Ramos (cell line): ENCODE data around the gene SMARCA1.

ENCODE experiments used
- in situ Hi-C: fragments of 300-500 bp; cut with MboI; formaldehyde crosslinking; loops from one replicate; pipeline ENCODE4 v1.14.3; 2022; ENCODE audit warnings: low sequenced_read_pairs; ENCODE audit not compliant: unreplicated experiment

SMARCA1 gene

DNA sequence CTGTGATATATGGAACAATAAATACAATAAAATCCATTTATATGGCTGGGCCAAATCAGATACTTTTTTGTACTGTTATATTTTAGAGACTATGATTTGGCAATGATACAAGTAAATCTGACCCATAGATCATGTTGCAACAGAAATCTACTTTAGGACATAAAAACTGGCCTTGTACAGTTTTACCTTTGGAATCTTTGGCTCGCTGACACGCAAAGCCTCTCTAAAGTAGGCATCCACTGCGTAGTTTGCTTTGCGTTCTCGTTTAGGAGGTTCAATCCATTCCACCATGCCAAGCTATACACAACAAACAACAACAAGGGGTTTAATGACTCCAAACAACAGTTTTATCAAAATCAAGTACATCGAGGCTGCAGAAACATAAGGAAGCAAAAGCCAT lies 42.4 kb downstream of the SMARCA1 start:
- in situ Hi-C loops, result no loop called here

DNA sequence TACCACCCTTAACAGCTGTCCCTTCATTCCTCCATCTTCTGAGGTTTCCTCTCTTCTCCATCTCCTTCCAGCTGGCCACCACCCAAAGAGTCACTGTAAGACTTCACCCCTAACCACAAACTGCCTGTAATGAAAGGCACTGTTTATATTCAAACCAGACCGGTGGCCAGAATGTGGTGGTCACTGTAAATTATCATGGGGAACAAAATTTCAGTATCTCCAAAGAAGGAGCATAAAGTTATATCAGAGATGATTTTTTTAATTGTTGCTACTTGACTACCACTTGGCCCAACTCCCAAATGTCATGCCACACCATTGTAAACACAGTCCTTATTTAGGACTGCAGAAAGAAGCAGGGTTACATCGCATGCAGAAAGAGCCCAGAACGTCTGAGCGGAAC lies 44.8 kb downstream of the SMARCA1 start:
- in situ Hi-C loops, result no loop called here

DNA sequence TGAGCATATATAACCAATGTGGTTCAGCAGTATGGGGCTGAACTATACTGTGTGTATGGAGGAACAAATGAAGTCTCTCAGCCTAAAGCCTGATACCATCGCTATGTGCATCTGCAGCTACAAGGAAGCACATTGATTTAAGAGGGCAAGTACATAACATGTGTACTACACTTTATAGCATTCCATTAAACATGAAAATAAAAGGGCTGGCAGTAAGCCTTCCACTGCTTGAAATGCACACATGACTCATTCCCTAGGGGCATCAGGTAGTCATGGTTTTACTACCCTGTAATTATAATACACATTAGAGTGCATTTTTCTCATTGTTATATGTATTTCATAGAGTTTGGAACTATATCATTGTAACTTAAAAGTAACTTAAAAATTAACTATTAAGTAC lies 51.2 kb downstream of the SMARCA1 start:
- in situ Hi-C loops, result no loop called here

- in situ Hi-C loops, result no loop called here
These were observed 60.6 kb downstream of the SMARCA1 start for GRCh38 chrX:129462707-129463106.

- in situ Hi-C loops, result no loop called here
These were observed 61.4 kb downstream of the SMARCA1 start for GRCh38 chrX:129461801-129462456.

- in situ Hi-C loops, result no loop called here
These were observed 70.8 kb downstream of the SMARCA1 start for GRCh38 chrX:129452523-129452922.

- in situ Hi-C loops, result no loop called here
These were observed 73.2 kb downstream of the SMARCA1 start for GRCh38 chrX:129450123-129450522.

- in situ Hi-C loops, result no loop called here
These were observed 74.1 kb downstream of the SMARCA1 start for GRCh38 chrX:129449148-129449547.

DNA sequence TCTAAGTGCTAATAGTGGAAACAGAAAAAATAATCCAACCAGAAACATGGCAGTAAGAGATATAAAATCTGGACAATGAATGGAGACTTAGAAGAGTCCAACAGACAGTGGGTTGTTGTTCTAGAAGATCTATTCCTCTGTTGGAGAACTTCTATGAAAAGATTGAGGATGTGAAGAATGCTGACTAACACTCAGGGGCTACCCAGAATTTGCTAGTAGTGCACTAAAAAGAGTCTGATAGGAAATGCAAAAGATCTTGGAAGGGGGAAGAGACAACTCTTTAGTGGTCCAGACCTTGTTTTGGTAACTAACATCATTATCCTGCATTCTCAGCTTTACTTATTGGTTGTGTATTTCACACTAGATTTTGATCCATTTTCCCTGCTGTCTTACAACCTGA lies 77.9 kb downstream of the SMARCA1 start:
- in situ Hi-C loops, result no loop called here

DNA sequence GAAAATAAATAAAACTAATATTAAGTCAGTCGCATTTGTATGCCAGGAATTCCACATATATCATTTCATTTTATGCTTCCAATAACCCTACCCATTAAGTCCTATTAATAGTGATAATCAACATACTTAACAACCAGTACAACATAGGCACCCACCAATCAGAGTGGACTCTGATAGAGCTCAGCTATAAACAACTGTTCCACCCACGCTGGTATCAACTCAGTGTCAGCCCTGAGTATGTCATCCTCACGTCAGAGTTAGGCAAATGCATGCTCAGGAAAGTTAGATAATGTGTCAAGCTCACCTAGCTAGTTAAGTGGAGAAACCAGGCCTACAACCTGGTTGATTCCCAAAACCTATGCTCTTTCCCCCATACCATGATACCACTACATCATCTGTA lies 89.3 kb downstream of the SMARCA1 start:
- in situ Hi-C loops, result no loop called here

DNA sequence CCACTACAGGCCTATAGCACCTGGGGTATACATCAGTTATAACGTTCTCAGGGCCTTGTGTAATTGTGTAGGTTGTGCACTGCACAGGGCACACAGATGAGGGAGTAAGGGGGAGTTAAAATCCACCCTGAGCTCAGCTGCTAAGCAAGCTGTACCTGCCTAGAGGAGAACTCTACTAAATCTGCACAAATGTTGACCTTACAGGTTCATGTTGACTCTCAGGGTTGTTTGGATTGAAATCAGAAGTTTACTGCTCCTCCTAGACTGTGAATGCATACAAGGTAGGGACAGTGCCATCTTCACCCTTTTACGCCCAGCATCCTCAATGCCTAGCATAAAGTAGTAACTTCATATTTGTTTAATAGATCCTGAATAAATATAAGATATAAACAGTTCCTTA lies 89.8 kb downstream of the SMARCA1 start:
- in situ Hi-C loops, result no loop called here

DNA sequence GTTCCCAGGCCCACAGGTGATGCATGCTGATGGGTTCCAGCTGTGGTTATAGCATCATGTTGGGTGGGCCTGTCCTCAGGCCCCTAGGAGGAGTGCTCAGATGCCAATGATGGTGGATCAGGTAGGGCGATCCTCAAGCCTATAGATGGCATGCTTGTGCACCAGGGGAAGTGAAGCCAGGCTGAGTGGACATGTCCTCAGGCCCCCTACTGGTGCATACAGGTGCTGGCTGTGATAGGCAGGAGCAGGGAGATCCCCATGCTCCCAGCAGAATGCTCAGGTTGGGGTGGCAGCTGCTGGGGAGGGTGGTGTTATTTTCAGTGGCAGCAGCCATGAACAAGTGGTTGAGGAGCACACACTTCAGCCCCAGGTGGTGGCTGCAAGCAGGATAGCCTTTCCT lies 96.0 kb downstream of the SMARCA1 start:
- in situ Hi-C loops, result no loop called here

DNA sequence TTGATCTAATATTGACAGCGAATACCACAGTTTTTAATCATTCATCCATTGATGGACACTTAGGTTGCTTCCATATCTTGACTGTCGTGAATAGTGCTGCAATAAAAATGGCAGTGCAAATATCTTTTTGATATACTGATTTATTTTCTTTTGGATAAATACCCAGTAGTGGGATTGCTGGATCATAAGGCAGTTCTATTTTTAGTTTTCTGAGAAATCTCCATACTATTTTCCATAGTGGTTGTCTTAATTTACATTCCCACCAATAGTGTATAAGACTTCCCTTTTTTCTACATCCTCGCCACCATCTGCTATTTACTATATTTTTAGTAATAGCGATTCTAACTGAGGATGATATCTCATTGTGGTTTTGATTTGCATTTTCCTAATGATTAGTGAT lies 100.1 kb downstream of the SMARCA1 start:
- in situ Hi-C loops, result no loop called here

DNA sequence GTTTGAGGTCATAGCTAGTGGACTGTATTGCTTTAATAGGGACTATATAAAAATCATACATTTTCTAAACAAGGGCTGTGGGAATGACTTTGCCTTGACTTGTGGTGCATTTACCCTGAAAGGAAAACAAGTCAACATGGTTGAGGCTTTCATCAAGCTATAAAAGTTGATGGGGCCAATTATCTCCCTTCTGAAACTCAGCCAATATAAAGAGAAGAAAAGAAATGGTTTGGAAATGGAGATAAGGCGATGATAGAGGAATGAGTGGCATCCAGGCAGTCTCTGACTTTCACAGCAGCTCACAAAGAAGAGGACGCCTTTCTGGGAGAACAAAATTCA lies 118.7 kb downstream of the SMARCA1 start:
- in situ Hi-C loops, result no loop called here

DNA sequence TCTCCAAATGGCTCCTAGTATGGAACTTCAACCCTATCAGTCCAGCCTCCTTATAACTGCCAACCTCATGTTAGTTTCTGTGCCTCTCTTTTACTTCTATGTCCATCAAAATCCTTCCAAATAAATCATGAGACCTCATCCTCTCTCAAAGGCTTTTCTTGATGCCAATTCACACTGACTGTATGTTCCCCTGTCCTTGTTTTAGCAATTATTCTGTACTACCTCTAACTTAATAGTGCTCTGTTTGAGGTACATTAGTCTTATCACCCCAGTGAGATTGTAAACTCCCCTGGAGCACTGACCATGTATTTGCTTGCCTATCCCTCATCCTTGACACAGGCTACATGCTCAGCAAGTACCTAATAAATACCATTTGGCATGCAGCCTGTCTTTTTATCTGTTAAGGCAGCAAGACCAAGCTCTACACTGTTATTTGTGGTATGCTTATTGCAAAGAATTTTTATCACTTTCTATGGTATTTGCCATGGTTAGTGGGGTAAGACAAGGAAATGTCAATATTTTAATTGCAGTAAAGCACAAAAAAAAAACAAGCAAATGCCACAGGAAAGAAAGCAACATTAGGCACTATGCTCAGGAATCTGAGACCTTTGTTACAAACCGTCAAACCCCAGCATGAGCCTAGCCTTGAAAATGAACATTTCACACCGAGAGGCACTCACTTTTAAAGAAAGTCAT lies 119.2 kb downstream of the SMARCA1 start:
- in situ Hi-C loops, result no loop called here
